Right ventricle myocardium superior (tissue), 1 donor: ENCODE measurements around the gene WHRN. TPM values are rescaled to one million over a fixed set of nuclear protein-coding genes. Genes with fewer than 3 reads are reported as not detected.
A peak's percentile ranks its signal among the peaks of the same experiment; 100 is the strongest.

Experiments used
- ATAC-seq: fragments of 200-7000 bp; cut with Tn5 transposase; one replicate; pipeline ENCODE4 v1.9.1; 2020; ENCODE audit warnings: mild to moderate bottlenecking; ENCODE audit not compliant: poor library complexity
- DNase-seq: peaks from one replicate; pipeline ENCODE4 v3.0.0-alpha.2; 2020
- intact Hi-C: fragments of 100-400 bp; cut with DNase I; formaldehyde crosslinking; loops from one replicate; pipeline ENCODE4 v1.11.2; 2022
- total RNA-seq: library from RNA; stranded (reverse); fragmentation: NEBNext Ultra II Directional; extraction: Animal tissue kit (Norgen Biotek cat#: 25700); gene quantifications from one replicate; pipeline ENCODE4 v1.2.1, GENCODE V29; 2021
- donor health status: DM: no; HTN: yes; CAD: no; lungs with severe emphysema.

The WHRN gene
- total RNA-seq, 1 donor from 2014 or later, result 0.56 TPM

GRCh38 chr9:114497727-114498382, 7.4 kb downstream of the WHRN start:
- ATAC-seq (no peak), DNase-seq (no peak)
- intact Hi-C loops, result no loop called here

- no peak for ATAC-seq
- no peak for DNase-seq
- intact Hi-C loops, result no loop called here
Measured at GRCh38 chr9:114497236-114497635, 8.0 kb downstream of the WHRN start.

GRCh38 chr9:114496011-114496410, 9.3 kb downstream of the WHRN start:
- intact Hi-C loops, result no loop called here
- DNase-seq (no peak), ATAC-seq (no peak)

GRCh38 chr9:114494776-114495569, 10.3 kb downstream of the WHRN start:
- intact Hi-C loops, result no loop called here
- DNase-seq, result no peak
- ATAC-seq, result no peak

- ATAC-seq, result no peak
- no peak for DNase-seq
- intact Hi-C loops, result no loop called here
Measured at GRCh38 chr9:114493521-114494184, 11.6 kb downstream of the WHRN start.

GRCh38 chr9:114492991-114493390, 12.3 kb downstream of the WHRN start:
- ATAC-seq, result no peak
- intact Hi-C loops, result no loop called here
- DNase-seq, result no peak

GRCh38 chr9:114491430-114492003, 13.8 kb downstream of the WHRN start:
- intact Hi-C loops, result loop anchor here (2.0 kb wide), 1 partner anchor 27 kb away; no protein-coding TSS in a partner anchor
- DNase-seq, result no peak
- no peak for ATAC-seq

- ATAC-seq, result no peak
- intact Hi-C loops, result loop anchor here (2.0 to 5.0 kb wide), 2 partner anchors 29 to 167 kb away; partner anchors contain the start of gene TEX53
Measured at GRCh38 chr9:114489928-114490327, 15.3 kb downstream of the WHRN start.

GRCh38 chr9:114488398-114489129, 16.7 kb downstream of the WHRN start:
- no peak for ATAC-seq
- intact Hi-C loops, result loop anchor here (5.0 kb wide), 1 partner anchor 169 kb away; the partner anchor contains the start of gene TEX53
- no peak for DNase-seq

More at GRCh38 chr9:114489928-114490327, 15.3 kb downstream of the WHRN start:
- no peak for DNase-seq

- DNase-seq (no peak), ATAC-seq (peak; percentile 80)
- intact Hi-C loops, result loop anchor here (5.0 kb wide), 1 partner anchor 170 kb away; the partner anchor contains the start of gene TEX53
Measured at GRCh38 chr9:114487607-114488300, 17.5 kb downstream of the WHRN start.

GRCh38 chr9:114486205-114486963, 18.9 kb downstream of the WHRN start:
- DNase-seq (no peak), ATAC-seq (no peak)
- intact Hi-C loops, result loop anchor here (5.0 kb wide), 1 partner anchor 171 kb away; the partner anchor contains the start of gene TEX53

GRCh38 chr9:114484854-114485443, 20.3 kb downstream of the WHRN start:
- intact Hi-C loops, result loop anchor here (5.0 kb wide), 1 partner anchor 172 kb away; the partner anchor contains the start of gene TEX53
- ATAC-seq (no peak), DNase-seq (no peak)

- ATAC-seq, result no peak
Measured at GRCh38 chr9:114484215-114484853, 20.9 kb downstream of the WHRN start.

GRCh38 chr9:114483499-114483898, 21.8 kb downstream of the WHRN start:
- ATAC-seq, result no peak
- no peak for DNase-seq
- intact Hi-C loops, result no loop called here

More at GRCh38 chr9:114484215-114484853, 20.9 kb downstream of the WHRN start:
- intact Hi-C loops, result no loop called here
- DNase-seq, result no peak

- DNase-seq (no peak), ATAC-seq (peak; percentile 66)
- intact Hi-C loops, result no loop called here
Measured at GRCh38 chr9:114482593-114482992, 22.7 kb downstream of the WHRN start.

GRCh38 chr9:114481789-114482188, 23.5 kb downstream of the WHRN start:
- ATAC-seq (no peak), DNase-seq (no peak)
- intact Hi-C loops, result no loop called here
